ENCODE data around the gene SLC2A5.
A peak's percentile ranks its signal among the peaks of the same experiment; 100 is the strongest.
"Not testable (repeated sequence)": the region's sequence is repeated elsewhere in the genome, so short reads cannot be mapped to it uniquely, and the experiment has no call there.

The SLC2A5 gene

DNA sequence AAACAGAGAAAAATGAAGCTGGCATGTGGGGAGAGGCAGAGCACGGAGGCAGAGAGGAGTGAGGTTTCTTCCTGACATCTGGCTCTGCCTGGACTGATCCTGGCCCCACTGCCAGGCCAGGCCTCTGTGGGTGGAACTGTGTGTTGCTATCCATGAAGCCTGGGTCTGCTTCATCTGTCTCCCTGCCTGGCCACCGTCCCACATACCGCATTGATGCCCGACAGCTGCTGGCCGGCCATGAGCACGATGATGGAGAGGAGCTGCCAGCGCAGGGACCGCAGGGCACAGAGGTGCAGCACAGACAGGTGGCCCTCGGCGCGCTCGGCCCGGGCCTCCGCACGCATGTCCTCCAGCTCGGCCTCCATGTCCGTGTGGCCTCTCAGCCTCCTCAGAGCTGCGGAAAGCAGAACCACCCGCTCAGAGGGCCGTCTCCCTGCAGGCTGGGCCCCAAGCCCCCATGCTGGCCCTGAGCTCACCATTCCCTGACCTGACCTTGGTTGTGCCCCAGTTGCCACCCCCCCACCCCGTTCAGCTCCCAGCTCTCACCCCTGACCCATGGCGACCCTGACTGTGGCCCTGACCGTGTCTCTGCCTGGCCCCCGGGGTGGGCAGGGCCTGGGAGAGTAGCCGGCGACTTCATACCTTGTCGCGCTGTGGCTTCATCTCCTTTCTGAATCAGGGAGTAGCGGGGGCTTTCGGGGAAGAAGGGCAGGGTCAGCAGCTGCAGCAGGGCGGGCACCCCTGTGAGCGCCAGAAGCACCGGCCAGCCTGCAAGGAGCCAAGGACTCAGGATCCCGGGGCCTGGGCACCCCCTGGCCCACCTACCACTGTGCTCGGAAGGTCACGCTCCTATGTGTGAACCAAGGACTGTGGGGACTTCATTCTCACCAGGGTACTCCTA lies 54.7 kb downstream of the SLC2A5 start:
- peak; percentile 12 for DNase-seq (ENCODE audit: low read depth)
- no peak overlapping the region for H3K4me3 ChIP-seq (ENCODE audit: low read depth, low read length)

DNA sequence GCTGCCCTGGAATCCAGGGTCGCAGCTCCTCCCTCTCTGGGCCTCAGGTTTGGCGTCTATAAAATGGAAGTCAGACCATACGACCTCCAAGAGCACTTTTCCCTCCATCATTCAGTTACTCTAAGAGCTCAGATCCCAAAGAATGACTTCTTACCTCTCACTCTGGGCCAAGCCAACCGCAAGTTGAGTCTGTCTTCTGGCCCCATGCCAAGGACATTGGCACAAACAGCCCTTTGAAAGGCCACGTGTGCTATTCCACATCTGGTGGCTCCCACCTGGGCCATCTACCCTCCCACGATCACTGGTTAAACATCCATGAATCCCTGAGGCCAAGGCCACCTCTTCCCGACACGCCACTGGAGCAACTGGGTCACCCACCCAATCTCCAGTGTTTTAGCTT lies 55.6 kb downstream of the SLC2A5 start:
- no peak overlapping the region for H3K4me3 ChIP-seq (ENCODE audit: low read depth, low read length)
- DNase-seq (ENCODE audit: low read depth) = no peak

DNA sequence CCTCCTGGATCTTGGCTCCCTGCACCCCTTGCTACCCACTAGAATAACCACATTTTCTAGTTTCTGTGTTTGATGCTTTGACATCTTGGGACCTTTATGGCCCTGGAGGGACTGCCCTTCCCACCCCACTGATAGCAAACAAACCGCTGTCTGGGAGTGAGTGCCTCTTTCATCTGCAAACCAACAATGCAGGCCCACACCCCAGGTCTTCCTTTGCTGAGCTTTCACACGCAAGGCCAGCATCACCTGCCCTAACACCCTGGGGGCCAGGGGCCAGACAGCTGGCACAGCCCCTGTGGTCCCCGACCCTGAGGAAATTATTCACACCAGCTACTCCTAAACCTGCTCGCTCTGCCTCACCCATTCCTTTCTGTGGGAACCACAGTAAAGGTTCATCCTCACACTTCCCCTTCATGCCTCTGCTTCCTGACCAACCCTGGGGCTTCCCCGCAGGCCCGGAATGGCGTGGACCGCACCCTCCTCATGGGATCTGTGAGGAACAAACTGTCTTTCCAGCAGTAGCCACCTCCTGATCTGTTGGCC lies 58.6 kb downstream of the SLC2A5 start:
- DNase-seq (ENCODE audit: low read depth) = no peak
- H3K4me3 ChIP-seq (ENCODE audit: low read depth, low read length) = no peak overlapping the region

DNA sequence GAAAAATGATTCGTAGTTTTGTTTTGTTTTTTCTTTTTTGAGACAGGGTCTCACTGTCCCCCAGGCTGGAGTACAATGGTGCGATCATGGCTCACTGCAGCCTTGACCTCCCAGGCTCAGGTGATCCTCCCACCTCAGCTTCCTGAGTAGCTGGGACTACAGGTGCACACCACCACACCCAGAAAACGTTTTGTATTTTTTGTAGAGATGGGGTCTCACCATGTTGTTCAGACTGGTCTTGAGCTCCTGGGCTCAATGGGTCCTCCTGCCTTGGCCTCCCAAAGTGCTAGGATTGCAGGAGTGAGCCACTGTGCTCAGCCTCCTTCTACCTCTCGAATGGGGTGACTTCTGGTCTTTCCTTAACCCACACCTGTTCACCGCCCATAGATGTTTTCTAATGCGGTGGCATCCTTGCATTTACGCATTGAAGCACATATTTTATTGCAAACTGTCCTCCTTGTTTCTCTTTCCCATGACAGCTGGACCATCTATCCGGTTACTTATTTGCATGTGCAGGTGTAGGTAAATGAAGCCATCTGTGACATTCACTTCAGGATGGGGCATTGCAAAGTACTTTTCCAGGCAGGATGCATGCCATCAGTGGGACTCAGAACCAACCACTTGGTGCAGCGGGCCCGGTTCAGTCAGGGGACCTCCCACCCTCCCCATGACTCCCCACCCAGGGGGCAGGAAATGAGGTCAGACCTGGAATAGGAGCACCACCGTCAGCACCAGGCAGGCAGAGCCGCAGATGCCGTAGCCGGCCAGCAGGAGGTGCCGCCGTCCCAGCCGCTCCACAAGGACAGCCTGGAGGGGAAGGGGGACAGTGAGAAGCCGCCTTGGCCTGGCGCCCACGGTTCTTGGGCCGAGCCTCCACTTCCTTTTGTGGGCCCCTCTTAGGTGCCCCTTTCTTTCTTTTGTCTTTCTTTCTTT lies 59.7 kb downstream of the SLC2A5 start:
- no peak for DNase-seq (ENCODE audit: low read depth)

DNA sequence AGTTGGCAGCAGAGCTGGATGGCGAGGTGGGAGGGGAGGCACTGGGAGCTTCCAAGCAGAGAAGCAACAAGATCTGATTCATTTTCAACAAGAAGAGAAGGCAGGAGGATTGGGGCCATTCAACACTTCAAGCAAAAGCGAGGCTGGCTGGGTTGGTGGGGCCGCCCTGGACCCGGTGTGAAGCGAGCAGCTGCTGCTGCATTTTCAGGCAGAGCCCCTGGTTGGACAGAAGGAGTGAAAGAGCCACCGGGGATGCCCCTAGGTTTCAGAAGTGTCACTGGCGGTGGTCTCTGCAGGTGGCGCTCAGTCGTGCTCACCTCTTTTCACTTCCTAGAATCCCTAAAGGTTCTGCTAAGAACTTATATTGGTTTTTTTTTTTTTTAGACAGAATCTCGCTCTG lies 61.2 kb downstream of the SLC2A5 start:
- no peak for DNase-seq (ENCODE audit: low read depth)
- H3K4me3 ChIP-seq (ENCODE audit: low read depth, low read length) = no peak overlapping the region

More for the DNA sequence above, 59.7 kb downstream of the SLC2A5 start:
- H3K4me3 ChIP-seq (ENCODE audit: low read depth, low read length) = no peak overlapping the region

DNA sequence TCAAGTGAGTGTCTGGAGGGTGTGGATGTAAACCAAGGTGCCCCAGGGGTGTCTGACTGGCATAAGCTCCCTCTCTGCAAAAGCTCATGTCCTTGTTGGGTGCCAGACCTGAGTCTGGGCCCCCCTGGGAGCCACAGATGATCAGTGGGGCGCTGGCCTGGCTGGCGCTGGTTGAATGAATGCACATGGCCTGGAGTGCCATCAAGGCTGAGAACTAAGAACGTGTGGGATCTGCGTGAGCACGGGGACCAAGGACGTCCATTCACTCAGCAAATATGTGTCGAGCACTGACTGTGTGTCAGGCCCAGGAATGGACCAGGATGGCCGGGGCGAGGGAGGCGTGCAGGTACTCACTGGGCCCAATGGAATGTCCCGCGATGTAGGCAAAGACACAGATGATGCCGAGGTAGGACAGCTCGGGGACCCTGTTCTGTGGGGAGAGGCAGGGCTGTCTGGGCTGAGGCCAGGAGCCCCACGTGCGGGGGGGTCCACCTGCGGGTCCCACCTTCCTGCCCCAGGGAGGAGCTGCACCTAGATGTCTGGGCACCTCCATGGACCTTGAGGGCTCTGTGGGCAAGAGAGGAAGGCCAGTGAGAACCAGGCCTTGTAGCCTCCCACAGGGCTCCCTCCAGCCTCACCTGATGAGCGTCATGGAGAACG lies 62.3 kb downstream of the SLC2A5 start:
- H3K4me3 ChIP-seq (ENCODE audit: low read depth, low read length) = no peak overlapping the region
- DNase-seq (ENCODE audit: low read depth) = no peak

DNA sequence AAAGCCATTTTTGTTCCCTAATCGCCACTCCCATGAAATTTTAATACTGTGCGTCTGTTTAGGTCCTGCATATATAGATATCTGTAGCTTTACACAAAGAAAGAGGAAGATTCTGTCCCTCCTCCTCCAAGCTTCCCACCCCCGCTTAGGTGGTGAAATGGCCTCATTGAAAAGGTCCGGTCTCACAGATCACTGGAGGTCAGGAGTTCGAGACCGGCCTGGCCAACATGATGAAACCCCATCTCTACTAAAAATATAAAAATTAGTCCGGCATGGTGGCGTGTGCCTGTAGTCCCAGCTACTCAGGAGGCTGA lies 64.1 kb downstream of the SLC2A5 start:
- no peak overlapping the region for H3K4me3 ChIP-seq (ENCODE audit: low read depth, low read length)
- no peak for DNase-seq (ENCODE audit: low read depth)

DNA sequence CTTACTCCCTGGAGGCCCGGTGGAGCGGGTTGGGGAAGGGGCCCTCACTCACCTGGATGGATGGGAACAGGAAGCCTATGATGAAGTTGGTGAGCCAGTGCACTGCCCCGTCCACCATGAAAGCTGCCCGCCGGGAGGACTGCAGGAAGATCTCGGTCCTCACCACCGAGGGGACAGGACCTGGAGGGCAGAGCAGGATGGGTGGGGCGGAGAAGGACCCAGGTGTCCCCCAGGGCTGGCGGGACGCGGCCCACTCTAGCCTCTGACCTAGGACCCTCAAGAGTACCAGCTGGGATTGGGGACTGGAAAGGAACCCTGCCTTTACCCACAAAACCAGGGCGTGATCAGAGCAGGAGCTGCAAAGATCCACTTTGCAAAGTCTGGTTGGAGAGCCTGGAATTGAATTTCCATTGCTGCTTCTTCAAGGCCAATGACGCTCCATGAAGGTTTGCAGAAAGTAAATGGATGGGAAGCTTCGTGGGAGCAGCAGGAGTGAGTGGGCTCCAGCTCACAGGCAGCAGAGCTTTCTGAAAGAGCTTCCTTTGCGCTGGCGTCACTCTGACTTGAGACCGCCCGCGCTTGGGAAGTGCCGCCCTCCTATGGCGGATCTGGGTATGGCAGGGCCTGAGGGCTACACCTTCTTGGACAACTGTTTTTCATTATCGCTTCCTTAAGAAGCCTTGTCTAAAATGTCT lies 64.6 kb downstream of the SLC2A5 start:
- peak; percentile 54 for DNase-seq (ENCODE audit: low read depth)
- H3K4me3 ChIP-seq (ENCODE audit: low read depth, low read length) = no peak overlapping the region

DNA sequence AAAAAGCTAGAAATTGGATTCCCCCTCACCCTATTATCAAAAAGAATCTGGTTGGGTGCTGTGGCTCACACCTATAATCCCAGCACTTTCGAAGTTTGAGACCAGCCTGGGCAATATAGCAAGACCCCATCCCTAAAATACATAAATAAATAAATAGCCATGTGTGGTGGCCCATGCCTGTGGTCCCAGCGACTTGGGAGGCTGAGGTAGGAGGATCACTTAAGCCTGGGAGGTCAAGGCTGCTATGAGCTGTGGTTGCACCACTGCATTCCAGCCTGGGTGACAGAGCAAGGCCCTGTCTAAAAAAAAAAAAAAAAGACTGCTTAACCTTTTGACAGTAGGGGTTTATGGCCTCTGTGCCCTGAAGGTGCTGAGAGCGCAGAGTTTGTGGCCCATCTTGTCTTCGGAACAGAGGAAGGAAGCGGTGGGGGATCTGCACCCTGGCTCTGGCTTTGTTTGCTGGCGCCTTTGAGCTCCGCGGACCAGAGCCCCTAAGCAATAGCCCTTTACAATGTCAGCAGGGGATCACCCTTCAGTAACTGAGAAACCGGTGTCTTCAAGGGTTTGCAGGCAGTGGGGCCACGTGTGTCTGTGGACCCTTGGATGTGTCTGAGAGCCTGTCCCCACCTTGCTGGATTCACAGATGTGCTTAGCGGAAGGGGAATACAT lies 65.3 kb downstream of the SLC2A5 start:
- H3K4me3 ChIP-seq (ENCODE audit: low read depth, low read length) = no peak overlapping the region
- DNase-seq (ENCODE audit: low read depth) = no peak

DNA sequence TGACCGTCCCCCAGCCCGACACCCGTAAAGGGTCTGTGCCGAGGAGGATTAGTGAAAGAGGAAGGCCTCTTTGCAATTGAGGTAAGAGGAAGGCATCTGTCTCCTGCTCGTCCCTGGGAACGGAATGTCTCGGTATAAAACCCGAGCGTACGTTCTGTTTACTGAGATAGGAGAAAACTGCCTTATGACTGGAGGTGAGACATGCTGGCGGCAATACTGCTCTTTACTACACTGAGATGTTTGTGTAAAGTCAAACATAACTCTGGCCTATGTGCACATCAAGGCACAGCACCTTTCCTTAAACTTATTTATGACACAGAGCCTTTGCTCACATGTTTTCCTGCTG lies 67.2 kb downstream of the SLC2A5 start:
- not testable (repeated sequence) for H3K4me3 ChIP-seq (ENCODE audit: low read depth, low read length)

DNA sequence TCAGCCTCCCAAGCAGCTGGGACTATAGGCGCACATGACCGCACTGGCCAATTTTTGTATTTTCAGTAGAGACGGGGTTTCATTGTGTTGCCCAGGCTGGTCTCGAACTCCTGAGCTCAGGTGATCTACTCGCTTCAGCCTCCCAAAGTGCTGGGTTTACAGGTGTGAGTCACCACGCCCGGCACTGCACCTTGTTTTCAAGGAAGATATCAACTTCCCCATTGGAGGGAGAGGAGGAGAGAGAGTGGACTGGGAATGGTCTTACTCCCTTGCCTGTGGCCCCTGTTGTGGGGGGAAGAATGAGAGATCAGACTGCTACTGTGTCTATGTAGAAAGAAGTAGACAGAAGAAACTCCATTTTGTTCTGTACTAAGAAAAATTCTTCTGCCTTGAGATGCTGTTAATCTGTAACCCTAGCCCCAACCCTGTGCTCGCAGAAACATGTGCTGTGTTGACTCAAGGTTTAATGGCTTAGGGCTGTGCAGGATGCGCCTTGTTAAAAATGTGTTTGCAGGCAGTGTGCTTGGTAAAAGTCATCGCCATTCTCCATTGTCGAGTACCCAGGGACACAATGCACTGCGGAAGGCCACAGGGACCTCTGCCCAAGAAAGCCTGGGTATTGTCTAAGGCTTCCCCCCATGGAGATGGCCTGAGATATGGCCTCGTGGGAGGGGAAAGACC lies 67.8 kb downstream of the SLC2A5 start:
- not testable (repeated sequence) for H3K4me3 ChIP-seq (ENCODE audit: low read depth, low read length); DNase-seq (ENCODE audit: low read depth)

More for the DNA sequence above, 67.2 kb downstream of the SLC2A5 start:
- DNase-seq (ENCODE audit: low read depth) = not testable (repeated sequence)

DNA sequence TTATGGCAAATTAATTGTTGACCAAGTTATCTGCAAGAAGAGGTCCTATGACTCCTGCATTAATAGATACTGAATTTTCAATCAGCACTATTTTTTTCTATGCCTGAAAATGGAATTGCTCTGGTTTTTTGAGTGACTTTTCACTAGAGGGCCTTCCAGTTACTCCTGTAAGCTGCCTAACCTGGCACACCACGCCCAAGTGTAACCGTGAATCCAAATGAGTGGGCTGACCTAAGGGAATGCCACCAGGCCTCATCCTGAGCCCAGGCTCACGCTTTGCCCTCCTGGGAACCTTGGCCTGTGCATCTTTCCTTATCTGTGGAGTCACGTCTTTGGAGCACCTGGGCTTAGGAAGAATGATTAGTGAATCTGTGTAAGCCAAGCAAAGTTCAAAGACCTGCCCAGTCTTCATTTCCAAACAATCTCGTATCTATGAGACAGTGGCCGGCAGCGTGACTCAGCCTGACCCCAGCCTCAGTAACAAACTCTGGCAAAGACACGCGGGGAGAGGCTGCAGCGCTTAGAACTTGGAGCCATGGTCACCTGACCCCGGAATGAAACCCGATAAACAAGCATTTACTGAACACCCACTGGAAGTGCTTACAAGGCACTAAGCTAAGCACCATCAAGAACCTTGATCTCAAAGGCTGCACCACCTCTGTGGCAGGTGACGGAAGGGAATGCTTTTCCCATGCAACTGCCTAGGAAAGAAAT lies 75.3 kb downstream of the SLC2A5 start:
- H3K4me3 ChIP-seq (ENCODE audit: low read depth, low read length); DNase-seq (ENCODE audit: low read depth): not testable (repeated sequence)

DNA sequence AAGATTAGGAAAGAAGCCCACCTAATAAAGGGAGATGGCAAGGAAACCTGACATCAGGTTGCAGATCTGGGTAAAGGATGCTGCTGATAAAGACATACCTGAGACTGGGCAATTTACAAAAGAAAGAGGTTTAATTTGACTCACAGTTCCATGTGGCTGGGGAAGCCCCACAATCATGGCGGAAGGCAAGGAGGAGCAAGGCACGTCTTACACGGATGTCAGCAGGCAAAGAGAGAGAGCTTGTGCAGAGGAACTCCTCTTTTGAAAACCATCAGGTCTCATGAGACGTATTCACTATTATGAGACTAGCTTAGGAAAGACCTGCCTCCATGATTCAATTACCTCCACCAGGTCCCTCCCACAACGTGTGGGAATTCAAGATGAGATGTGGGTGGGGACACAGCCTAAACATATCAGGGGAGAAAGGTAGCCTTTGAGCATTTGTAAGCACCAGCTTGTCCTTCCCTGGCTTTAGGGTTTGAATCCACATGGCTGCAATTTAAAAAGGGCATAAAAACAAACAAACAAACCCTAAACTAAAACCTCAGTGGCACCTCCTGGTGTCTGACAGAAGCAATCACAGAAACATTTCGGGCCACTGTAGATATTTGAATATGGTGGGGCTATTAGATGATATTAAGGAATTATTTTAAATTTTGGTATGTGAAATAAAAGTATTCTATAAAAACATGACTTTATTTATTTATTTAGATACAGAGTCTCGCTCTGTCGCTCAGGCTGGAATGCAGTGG lies 76.3 kb downstream of the SLC2A5 start:
- DNase-seq (ENCODE audit: low read depth) = no peak
- H3K4me3 ChIP-seq (ENCODE audit: low read depth, low read length) = no peak overlapping the region

DNA sequence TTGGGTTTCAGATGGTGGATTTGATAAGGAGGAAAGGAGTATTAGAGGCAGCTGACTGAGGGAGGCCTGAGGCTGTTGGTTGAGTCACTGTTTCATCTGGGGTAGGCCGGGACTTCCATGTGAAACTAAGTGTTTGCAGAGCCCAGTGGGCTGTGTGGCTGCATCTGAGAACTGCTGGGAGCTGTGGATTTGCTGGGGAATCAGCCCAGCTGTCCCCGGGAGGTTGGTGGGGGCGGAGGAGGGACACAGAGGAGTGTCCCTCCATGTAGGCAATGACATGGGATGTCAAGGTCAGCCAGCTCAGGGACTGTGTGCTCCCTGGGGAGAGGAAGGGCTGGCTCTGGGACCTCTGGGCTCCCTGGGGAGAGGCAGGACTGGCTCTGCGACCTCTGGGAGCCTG lies 79.6 kb downstream of the SLC2A5 start:
- DNase-seq (ENCODE audit: low read depth) = no peak
- no peak overlapping the region for H3K4me3 ChIP-seq (ENCODE audit: low read depth, low read length)

DNA sequence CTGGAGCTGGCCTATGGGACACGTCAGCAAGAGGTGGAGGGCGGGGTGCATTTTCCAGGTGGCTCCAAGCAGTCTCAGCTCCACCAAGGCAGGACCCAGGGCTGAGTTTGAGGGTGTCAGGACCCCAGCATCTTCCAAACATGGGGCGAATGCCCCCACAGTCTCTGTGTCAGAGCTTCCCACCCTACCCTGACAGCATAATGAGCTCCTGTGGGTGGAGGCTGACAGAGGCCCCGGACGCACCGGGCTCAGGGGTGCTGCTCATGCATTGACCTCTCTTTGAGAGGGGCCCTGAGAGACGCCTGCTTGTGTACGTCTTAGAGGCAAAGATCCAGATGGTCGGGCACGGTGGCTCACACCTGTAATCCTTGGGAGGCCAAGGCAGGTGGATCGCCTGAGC lies 80.4 kb downstream of the SLC2A5 start:
- DNase-seq (ENCODE audit: low read depth) = no peak
- no peak overlapping the region for H3K4me3 ChIP-seq (ENCODE audit: low read depth, low read length)

DNA sequence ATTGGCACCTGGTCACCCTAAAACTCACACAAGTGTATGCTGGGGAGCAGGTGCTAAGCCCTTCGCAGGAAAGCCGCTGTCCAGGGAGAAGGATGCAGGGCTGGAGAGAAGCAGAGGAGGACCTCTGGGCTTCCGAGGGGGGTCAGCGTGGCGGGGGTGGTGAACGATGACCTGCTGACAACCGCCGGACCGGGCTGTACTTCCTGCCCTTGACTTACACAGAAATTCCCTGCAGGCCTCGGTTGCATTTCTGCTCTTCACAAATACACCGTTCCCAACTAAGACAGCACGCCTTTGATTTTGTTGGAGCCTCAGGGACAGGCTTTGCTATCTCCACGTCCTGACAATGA lies 80.8 kb downstream of the SLC2A5 start:
- no peak for DNase-seq (ENCODE audit: low read depth)
- H3K4me3 ChIP-seq (ENCODE audit: low read depth, low read length) = no peak overlapping the region
